Activated CD8-positive, alpha-beta memory T cell treated with anti-CD3 and anti-CD28 coated beads, Interleukin-2, amount 10 ng/mL, durations not matched to agents 7 days and 5 days (primary cell): ENCODE data around the gene IER5L. TPM values are rescaled to one million over a fixed set of nuclear protein-coding genes. Genes with fewer than 3 reads are reported as not detected.

Source experiments
- total RNA-seq, 2 experiments: library from RNA; stranded (reverse); gene quantifications; one replicate each; pipeline ENCODE4 v1.2.3, GENCODE V29; 2021

The IER5L gene
- total RNA-seq, 2 experiments from 2014 or later, result 4.9 to 6.1 TPM

Other genes starting within 250 kb of the IER5L start
- gene DOLK, start 230.7 kb downstream of the IER5L start, total RNA-seq, result 10 to 100 TPM in 1 of 2 experiments, 1 to 10 TPM in 1; 7.7 to 11.1 TPM
- 100 to 1,000 TPM in 1 of 2 experiments, 10 to 100 TPM in 1; 88.0 to 108 TPM for gene NUP188, start 230.6 kb downstream of the IER5L start, total RNA-seq
- gene SH3GLB2, start 149.9 kb downstream of the IER5L start, total RNA-seq, result 10 to 100 TPM; 76.8 to 93.4 TPM
- 10 to 100 TPM; 39.3 to 51.3 TPM for gene MIGA2, start 141.6 kb downstream of the IER5L start, total RNA-seq
- gene DOLPP1, start 97.2 kb downstream of the IER5L start, total RNA-seq, result 10 to 100 TPM; 18.5 to 23.7 TPM
- gene CRAT, start 67.5 kb downstream of the IER5L start, total RNA-seq, result 10 to 100 TPM; 14.1 to 17.6 TPM
- 100 to 1,000 TPM; 115 to 129 TPM for gene PTPA, start 66.8 kb downstream of the IER5L start, total RNA-seq